ENCODE measurements around the gene LFNG.

LFNG gene

GRCh38 chr7:2495418-2496299 is 23.9 kb upstream of the LFNG start:
- no peak for TF ChIP-seq LEF1 (IDR thresholded peaks at IDR 0.05; ENCODE audit: borderline replicate concordance)
- TF ChIP-seq TARDBP (IDR thresholded peaks at IDR 0.05): no peak
- no peak for TF ChIP-seq FOXK2 (IDR thresholded peaks at IDR 0.05)
- no peak for TF ChIP-seq SUZ12 (IDR thresholded peaks at IDR 0.05)
- no peak for TF ChIP-seq PKNOX1 (IDR thresholded peaks at IDR 0.05)
- no peak for TF ChIP-seq FOXM1 (IDR thresholded peaks at IDR 0.05; ENCODE audit: borderline replicate concordance)
- TF ChIP-seq NFRKB (IDR thresholded peaks at IDR 0.05): no peak
- no peak for TF ChIP-seq HDGF (IDR thresholded peaks at IDR 0.05; ENCODE audit: borderline replicate concordance)
- TF ChIP-seq CTBP1 (IDR thresholded peaks at IDR 0.05; ENCODE audit: borderline replicate concordance): no peak
- no peak for TF ChIP-seq BHLHE40 (IDR thresholded peaks at IDR 0.05; ENCODE audit: borderline replicate concordance)
- no peak for TF ChIP-seq ELF4 (IDR thresholded peaks at IDR 0.05)
- TF ChIP-seq ARNT (IDR thresholded peaks at IDR 0.05): no peak
- TF ChIP-seq ZNF384 (IDR thresholded peaks at IDR 0.05): no peak
- no peak for TF ChIP-seq FOXA1 (IDR thresholded peaks at IDR 0.05)
- no peak for TF ChIP-seq SP1 (IDR thresholded peaks at IDR 0.05)
- TF ChIP-seq L3MBTL2 (conservative IDR thresholded peaks at IDR 0.05): no peak
- CTCF ChIA-PET: no interaction called here
- POLR2A ChIA-PET: no interaction called here
- DNase-seq (ENCODE audit: extremely low spot score): no peak

GRCh38 chr7:2496375-2496774 is 23.2 kb upstream of the LFNG start:
- ChIA-PET POLR2A (no interaction called here), CTCF (no interaction called here)
- TF ChIP-seq FOXK2 (IDR thresholded peaks at IDR 0.05) (no peak), BHLHE40 (IDR thresholded peaks at IDR 0.05; ENCODE audit: borderline replicate concordance) (no peak), FOXM1 (IDR thresholded peaks at IDR 0.05; ENCODE audit: borderline replicate concordance) (no peak), ZNF384 (IDR thresholded peaks at IDR 0.05) (no peak), ELF4 (IDR thresholded peaks at IDR 0.05) (no peak), PKNOX1 (IDR thresholded peaks at IDR 0.05) (no peak), SUZ12 (IDR thresholded peaks at IDR 0.05) (no peak), FOXA1 (IDR thresholded peaks at IDR 0.05) (no peak), NFRKB (IDR thresholded peaks at IDR 0.05) (no peak), L3MBTL2 (conservative IDR thresholded peaks at IDR 0.05) (no peak), ARNT (IDR thresholded peaks at IDR 0.05) (no peak), TARDBP (IDR thresholded peaks at IDR 0.05) (no peak), LEF1 (IDR thresholded peaks at IDR 0.05; ENCODE audit: borderline replicate concordance) (no peak), SP1 (IDR thresholded peaks at IDR 0.05) (no peak), CTBP1 (IDR thresholded peaks at IDR 0.05; ENCODE audit: borderline replicate concordance) (no peak), HDGF (IDR thresholded peaks at IDR 0.05; ENCODE audit: borderline replicate concordance) (no peak)
- DNase-seq (ENCODE audit: extremely low spot score): no peak

GRCh38 chr7:2497065-2497464 is 22.5 kb upstream of the LFNG start:
- TF ChIP-seq FOXA1 (IDR thresholded peaks at IDR 0.05) (no peak), TARDBP (IDR thresholded peaks at IDR 0.05) (no peak), ELF4 (IDR thresholded peaks at IDR 0.05) (no peak), ZNF384 (IDR thresholded peaks at IDR 0.05) (no peak), BHLHE40 (IDR thresholded peaks at IDR 0.05; ENCODE audit: borderline replicate concordance) (no peak), L3MBTL2 (conservative IDR thresholded peaks at IDR 0.05) (no peak), FOXK2 (IDR thresholded peaks at IDR 0.05) (no peak), SUZ12 (IDR thresholded peaks at IDR 0.05) (no peak), FOXM1 (IDR thresholded peaks at IDR 0.05; ENCODE audit: borderline replicate concordance) (no peak), NFRKB (IDR thresholded peaks at IDR 0.05) (no peak), PKNOX1 (IDR thresholded peaks at IDR 0.05) (no peak)
- ChIA-PET CTCF (interaction anchor here (0.5 kb wide), 1 partner anchor 76 kb away, joined by 3 read pairs; no protein-coding TSS in a partner anchor), POLR2A (no interaction called here)
- DNase-seq (ENCODE audit: extremely low spot score): no peak

- TF ChIP-seq SUZ12 (IDR thresholded peaks at IDR 0.05) (no peak), ARNT (IDR thresholded peaks at IDR 0.05) (no peak)
- DNase-seq (ENCODE audit: extremely low spot score): no peak
- CTCF ChIA-PET: no interaction called here
- POLR2A ChIA-PET: no interaction called here
Measured at GRCh38 chr7:2497500-2498336, 21.9 kb upstream of the LFNG start.

- ChIA-PET CTCF (no interaction called here), POLR2A (no interaction called here)
- no peak for DNase-seq (ENCODE audit: extremely low spot score)
- TF ChIP-seq CTBP1 (IDR thresholded peaks at IDR 0.05; ENCODE audit: borderline replicate concordance): no peak
- TF ChIP-seq L3MBTL2 (conservative IDR thresholded peaks at IDR 0.05): no peak
- no peak for TF ChIP-seq PKNOX1 (IDR thresholded peaks at IDR 0.05)
- no peak for TF ChIP-seq LEF1 (IDR thresholded peaks at IDR 0.05; ENCODE audit: borderline replicate concordance)
- TF ChIP-seq NFRKB (IDR thresholded peaks at IDR 0.05): no peak
- TF ChIP-seq SP1 (IDR thresholded peaks at IDR 0.05): no peak
- no peak for TF ChIP-seq FOXA1 (IDR thresholded peaks at IDR 0.05)
- TF ChIP-seq ELF4 (IDR thresholded peaks at IDR 0.05): no peak
- no peak for TF ChIP-seq TARDBP (IDR thresholded peaks at IDR 0.05)
- TF ChIP-seq HDGF (IDR thresholded peaks at IDR 0.05; ENCODE audit: borderline replicate concordance): no peak
- TF ChIP-seq ARNT (IDR thresholded peaks at IDR 0.05): no peak
- no peak for TF ChIP-seq FOXM1 (IDR thresholded peaks at IDR 0.05; ENCODE audit: borderline replicate concordance)
- TF ChIP-seq FOXK2 (IDR thresholded peaks at IDR 0.05): no peak
- no peak for TF ChIP-seq SUZ12 (IDR thresholded peaks at IDR 0.05)
- no peak for TF ChIP-seq BHLHE40 (IDR thresholded peaks at IDR 0.05; ENCODE audit: borderline replicate concordance)
- no peak for TF ChIP-seq ZNF384 (IDR thresholded peaks at IDR 0.05)
Measured at GRCh38 chr7:2498708-2499107, 20.9 kb upstream of the LFNG start.

Measured in HEK293T (cell line).